Measurements from ENCODE around the gene METRN.
"Not testable (repeated sequence)": the region's sequence is repeated elsewhere in the genome, so short reads cannot be mapped to it uniquely, and the experiment has no call there.

Gene METRN

DNA sequence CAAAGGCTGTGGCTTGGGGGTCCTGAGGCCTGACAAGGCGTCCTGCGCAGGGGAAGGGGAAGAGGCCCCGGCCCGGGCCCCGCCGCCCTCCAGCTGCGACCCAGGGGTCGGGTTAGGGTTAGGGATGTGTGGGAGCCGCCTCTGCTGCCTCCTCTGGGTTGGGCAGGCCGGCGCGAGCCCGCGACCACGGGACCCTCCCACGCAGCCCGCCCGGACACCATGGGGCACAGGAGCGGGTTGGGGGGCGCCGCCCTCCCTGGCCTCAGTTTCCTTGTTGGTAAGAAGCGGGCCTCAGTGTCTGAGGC, 25.5 kb downstream of the METRN start:
- DNase-seq: no peak

DNA sequence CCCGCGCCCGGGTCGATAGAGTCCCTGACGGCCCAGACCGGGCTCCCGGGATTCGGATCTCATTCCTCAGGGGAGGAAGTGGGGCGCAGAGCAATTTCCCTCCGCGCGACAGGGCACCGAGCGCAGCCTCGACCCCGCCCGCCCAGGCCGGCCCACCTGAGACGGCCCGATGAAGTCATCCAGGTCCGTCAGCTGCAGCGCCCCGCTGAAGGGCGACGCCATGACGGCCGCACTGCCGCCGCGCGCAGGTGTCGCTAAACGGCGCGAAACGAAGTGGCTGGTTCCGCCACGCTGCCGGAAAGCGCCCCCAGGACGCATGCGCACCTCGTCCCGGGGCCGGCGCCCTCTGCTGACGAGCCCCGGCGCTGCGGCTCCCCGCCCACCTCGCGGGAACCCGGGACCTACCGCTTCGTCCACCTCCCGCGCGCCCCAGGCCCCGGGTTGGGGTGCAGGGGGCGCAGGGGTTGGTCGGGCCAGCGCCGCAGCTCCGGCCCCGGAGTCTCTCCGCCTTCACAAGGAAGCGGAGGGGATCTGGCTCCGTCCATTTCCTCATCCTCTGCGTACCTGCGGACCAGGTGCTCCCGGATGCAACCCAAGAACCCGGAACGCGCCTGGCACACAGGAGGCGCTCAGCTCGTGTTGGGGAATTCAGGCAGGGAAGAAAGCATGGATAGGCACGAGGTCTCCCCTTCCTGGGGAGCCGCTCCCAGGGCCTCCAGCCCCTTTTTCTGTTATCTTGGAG, 26.0 kb downstream of the METRN start, which contains the start of gene CIAO3:
Gene CIAO3 (minus strand): TSS at position 234 of the 742 bp plus-strand sequence. CDS start 12 bp downstream, at position 222.
- DNase-seq: peak; percentile 83

DNA sequence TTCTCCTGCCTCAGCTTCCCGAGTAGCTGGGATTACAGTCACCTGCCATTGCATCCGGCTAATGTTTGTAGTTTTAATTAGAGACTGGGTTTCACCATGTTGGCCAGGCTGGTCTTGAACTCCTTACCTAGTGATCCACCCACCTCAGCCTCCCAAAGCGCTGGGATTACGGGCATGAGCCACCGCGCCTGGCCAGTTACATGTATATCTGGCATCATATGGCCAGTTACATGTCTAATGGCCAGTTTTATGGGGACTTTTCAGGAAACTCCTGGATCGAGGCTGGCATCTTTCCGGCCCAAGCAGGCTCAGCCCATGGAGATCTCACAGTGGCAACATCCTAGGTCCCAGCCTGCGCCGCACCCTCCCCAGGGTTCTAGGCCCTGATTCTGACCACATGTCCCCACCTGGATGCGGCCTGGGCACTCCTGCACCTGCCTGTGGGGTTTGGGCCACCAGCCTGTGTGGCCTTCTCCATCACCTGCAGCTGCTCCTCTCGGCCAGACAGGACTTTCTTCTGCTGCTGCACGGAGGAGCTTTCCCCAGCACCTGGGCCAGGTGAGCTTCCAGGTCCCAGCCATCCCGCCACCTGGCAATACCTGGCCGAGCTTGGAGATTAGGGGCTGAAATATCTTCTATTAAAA, 27.2 kb downstream of the METRN start:
- DNase-seq: no peak

DNA sequence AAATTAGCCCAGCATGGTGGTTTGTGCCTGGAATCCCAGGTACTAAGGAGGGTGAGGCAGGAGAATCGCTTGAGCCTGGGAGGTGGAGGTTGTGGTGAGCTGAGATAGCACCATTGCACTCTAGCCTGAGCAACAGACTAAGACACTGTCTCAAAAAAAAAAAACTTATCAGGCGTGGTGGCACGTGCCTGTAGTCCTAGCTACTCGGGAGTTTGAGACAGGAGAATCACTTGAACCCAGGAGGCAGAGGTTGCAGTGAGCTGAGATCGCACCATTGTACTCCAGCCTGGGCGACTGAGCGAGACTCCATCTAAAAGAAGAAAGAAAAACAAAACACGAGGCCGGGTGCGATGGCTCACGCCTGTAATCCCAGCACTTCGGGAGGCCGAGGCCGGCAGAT, 28.0 kb downstream of the METRN start:
- not testable (repeated sequence) for DNase-seq

DNA sequence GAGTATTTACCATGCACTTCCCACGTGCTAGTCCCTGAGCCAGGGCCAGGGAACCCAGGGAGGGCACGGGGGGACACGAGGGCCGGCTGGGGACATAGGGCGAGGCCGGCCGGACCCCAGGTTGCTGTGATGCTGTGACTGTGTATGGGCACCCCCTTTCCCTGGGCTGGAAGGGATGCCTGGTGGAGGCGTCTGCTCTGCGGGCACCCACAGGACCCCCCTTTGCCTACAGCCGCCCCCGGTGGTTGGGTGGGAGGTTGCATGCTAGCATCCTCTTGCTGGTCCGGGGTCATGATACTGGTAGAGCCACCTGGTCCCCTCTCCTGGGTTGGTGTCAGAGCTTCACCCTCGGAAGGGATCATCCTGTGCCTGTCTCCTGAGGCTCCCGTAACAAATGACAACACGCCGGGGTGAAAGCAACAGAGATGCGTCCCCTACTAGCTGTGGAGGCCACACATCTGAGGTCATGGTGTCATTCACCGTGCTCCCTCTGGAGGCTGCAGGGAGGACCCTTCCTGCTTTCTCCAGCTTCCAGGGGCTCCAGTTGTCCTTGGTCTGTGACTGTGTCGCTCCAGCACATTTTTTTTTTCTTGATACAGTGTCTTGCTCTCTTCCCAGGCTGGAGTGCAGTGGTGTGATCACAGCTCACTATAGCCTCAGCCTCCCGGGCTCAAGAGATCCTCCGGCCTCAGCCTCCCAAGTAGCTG, 29.0 kb downstream of the METRN start:
- DNase-seq: no peak

DNA sequence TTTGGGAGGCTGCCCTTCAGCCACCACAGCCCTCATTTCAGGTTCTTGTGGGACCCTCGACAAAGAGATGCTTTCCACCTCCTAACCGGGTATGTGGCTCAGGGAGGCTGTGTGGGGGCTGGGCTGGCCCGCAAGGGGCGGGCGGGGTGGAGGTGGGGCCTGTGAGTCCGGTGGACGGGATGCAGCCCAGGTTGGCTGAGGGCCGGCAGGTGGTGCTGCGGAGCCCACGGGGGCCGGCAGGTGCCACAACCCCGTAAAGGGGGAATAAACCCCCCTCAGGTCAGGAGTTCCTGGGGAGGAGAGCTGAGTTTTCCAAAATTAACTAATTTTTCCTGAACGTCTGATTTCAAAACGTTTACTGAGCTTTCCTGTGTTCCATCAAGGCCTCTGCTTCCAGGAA, 30.8 kb downstream of the METRN start:
- DNase-seq: no peak

DNA sequence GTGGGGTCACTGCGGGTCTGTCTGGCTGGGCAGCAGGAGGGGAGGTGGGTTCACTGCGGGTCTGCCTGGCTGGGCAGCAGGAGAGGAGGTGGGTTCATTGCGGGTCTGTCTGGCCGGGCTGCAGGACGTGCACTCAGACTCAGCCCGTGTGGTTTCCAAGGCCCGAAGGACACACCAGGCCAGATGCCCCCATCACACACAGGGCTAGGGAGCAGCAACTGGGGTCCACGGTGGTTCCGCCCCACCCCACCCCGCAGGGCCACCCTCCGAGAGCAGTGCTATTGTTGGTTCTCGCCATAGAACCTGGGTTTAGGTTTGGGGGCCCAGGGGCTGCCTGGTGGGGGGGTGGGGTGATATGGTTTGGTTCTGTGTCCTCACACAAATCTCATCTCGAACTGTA, 31.7 kb downstream of the METRN start:
- DNase-seq: no peak

DNA sequence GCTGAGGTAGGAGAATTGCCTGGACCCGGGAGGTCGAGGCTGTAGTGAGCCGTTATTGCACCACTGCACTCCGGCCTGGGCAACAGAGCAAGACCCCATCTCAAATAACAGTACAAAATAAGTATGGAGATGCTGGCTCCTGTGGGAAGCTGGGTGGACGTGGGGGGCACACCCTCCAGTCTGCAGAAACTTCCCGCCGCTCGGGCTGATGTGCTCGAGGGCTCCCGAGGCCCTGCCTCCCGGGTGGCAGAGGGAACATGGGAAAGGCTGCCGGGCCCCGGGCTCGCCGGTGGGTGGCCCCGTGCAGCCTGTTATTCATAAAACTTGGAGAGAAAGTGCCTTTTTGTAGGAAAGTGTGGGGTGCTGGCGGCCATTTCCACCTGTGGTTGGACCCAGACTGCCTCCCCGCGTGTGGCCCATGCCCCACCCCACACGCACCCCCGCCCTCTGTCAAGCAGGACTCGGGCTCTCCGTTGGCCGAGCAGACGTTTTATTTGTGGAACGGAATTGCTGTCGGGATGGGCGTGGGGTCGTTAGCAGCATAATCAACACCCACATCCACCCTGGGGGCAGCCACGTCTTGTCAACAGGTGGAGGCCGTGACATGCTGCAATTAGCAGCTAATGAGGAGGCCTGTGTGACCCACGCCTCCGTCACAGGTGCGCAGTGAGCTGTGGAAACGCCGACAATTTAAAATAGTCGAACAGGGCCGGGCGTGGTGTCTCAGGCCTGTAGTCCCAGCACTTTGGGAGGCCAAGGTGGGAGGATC, 33.2 kb downstream of the METRN start:
- no peak for DNase-seq

DNA sequence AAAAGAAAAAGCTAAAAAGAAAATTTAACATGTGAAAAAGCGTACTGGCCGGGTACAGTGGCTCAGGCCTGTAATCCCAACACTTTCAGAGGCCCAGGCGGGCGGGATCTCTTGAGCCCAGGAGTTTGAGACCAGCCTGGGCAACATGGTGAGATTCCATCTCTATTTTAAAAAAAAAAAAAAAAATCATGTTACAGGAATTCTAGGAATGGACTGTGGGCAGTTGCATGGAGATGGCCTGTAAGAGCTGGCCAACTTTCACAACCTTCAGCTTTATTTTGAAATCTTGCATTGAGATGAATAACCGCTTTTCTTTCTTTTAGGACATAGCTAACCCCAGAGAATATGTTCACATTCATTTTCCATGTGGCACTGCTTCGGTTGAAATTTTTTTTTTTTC, 34.1 kb downstream of the METRN start:
- DNase-seq: no peak

DNA sequence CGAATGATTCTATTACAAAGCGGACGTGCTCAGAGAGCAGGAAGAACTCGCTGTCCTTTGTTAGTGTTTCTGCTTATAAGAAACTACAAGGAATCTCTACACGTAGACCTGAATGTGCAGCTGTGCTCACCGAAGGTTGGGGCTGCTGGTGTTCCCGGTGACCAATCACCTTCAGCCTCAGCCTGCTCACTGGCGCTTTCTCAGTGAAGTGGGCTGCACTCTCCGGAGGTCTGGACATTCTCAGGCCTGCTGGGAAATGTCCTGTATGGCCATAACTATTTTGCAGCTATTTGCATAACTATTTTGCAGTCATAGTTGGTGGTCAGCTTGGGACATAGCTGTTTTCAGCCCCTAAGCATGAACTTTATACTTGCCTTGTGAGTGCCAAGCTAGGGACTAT, 35.6 kb downstream of the METRN start:
- DNase-seq: no peak

DNA sequence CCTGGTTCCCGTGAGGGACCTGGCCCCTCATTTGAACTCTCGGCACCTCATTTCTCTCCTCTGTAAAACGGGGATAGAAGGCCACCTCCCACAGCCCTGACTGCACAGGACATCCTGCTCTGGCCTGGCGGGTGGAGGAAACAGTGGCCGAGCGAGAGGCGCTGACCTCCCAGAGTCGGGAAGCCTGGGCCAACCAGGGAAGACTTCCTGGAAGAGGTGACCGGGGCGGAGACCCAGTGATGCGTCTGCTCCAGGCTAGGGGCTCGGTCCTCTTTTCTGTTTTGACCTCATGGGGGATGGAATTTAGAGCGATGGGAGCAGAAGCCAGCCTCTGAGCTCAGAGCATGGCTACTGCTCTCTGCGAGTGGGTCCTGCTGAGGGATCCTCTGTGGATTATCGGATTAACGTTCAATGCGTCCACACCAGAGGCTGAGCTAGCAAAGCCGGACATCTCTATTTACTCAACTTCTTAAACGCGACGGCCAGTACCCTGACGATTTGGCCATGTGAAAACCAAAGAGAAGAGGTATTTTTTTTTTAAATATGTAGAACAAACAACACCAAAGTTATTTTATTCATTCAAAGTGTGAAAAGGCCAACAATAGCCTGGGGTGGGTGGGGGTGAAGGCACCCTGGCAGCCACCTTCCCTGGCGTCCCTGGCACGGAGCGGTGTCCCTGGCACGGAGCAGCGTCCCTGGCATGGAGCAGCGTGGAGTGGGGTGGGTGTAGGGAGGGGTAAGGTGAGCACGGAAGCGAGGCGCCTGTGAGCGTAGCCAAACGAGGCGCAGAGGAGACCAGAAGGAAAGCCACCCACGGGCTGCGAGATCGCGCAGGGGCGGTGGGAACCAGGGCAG, 36.5 kb downstream of the METRN start:
- DNase-seq: no peak

DNA sequence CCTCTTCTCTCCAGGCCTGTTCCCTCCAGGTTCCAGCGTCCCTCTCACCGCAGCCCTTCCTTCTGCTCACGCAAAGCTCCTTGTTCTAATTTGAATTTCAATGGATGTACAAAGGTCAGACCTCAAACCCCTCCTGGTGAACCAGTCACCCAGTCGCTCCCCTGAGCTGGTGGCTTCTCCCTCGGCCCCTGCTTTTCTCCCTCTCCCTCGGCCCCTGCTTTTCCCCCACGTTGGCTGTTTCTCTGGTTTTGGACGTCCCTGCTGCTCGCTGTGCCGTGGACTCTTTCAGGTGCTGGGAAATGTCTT, 37.0 kb downstream of the METRN start:
- DNase-seq: no peak

DNA sequence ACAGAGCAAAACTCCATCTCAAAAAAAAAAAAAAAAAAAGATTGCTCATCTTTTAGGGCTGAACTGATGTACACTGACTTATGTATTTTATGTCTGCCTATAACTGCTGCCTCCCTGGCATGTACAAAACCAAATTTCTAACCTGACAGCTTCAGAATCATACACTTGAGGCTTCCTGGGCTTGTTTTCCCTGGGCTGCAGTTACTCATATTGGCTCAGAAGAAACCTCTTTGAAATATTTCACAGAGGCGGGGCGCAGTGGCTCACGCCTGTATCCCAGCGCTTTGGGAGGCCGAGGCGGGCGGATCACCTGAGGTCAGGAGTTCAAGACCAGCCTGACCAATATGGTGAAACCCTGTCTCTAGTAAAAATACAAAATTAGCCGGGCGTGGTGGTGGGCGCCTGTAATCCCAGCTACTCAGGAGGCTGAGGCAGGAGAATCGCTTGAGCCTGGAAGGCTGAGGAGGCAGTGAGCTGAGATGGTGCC, 39.2 kb downstream of the METRN start:
- DNase-seq: not testable (repeated sequence)

DNA sequence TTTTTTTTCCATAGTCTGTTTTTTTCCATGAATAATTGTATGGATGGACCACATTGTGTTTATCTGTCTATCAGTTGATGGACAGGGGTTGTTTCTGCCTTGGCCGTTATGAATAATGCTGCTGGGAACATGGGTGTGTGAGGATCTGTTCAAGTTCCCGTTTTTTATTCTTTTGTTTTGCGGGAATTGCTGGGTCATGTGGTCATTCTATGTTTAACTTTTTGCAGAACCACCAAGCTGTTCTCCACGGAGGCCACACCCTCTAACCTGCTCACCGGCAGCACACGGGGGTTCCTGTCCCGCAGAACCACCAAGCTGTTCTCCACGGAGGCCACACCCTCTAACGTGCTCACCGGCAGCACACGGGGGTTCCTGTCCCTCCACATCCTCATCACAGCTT, 39.7 kb downstream of the METRN start:
- DNase-seq: no peak

DNA sequence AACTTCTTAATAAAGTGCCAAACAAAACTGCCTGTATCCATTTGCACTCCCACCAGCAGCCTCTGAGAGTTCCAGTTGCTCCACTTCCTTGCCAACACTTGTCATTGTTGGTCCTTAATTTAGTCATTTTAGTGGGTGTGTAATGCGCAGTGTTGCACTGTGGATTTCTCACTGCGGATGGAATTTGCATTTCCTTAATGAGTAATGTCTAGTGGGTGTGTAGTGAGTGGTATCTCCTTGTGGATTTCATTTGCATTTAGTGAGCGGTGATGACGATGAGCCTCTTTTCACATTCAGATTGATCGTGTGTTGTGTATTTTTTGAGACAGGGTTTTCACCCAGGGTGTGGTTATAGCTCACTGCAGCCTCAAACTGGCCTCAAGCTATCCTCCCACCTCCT, 41.5 kb downstream of the METRN start:
- no peak for DNase-seq

DNA sequence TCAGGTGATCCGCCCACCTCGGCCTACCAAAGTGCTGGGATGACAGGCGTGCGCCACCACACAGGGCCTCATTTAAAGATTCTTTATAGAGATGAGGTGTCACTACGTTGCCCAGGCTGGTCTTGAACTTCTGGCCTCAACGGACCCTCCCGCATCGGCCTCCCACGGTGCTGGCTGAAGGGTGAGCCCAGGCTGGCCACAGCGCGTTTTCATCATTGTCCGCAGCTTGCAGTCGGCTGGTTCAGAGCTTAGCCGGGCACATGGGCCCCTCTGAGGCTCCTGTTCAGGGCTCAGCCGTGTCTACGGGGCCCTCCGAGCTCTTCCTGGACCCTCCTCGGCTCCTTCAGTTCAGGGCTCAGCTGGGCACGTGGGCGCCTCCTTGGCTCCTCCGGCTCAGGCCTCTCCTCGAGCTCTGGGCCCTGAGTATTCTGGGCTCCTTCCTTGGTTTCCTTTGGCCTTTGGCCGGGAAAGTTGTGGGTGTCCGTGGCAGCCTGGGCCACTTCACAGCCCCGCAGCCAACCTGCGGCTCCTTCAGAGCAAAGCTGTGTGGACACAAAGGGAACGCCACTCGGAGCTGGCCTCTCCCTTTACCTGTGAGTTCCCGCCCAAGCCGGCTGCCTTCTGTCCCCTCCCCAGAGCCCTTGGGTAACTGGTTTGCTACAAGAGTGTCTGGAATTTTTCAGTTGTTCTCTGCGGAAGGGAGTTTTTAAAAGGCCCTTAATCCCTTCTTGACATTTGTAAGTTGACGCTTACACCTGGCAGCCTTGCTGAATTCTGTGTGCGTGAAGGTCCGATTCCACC, 44.4 kb downstream of the METRN start:
- DNase-seq: peak; percentile 5

DNA sequence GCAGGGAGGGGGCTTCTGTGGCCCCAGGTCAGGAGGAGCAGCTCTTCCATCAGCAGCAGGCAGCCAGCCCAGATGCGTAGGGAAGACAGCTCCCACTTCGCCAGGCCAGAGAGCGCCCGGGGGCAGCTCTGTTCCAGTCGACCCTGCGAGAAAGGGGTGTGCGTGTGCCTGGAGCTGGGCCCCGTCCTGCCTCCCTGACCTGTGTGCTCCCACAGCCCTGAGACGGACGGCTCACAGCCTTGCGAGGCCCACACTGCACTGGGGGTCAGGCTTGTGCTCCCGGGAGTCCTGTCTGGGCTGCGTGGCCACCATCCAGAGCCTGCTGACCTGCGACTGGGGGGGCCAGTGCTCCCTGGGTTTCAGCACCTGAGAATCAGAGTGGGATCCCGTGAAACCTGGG, 45.1 kb downstream of the METRN start:
- DNase-seq: no peak

DNA sequence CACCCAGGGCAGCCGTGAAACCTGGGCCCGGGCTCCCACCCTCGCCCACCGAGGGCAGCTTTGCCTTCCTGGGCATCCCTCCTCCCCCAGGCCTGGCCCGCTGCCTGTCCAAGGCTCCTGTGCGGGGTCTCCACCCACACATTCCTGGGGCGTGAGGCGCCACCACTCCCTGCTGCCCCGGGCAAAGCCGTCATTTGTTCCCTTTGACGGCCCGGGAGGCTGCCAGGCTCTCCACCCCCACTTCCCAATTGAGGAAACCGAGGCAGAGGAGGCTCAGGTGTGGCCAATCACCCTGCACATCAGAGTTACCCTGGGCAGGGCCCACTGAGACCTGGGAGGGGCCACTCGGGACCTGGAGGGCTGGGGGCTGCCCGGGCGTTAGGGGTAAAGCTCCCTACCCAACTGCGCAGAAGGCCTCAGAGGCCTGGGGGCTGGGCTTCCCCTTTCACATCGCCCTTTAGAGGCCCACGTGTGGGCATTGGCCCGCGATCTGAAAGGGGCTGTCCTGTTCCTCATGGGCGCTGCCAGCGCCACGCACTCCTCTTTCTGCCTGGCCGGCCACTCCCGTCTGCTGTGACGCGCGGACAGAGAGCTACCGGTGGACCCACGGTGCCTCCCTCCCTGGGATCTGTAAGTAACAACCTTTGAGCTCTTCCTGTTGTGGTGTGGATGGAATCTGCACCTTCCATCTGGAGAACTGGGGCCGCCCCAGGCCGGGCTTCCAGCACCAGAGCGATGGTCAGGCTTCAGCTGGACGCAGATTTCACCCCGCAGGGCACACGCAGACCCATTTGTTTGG, 45.8 kb downstream of the METRN start, which contains the start of gene MSLN:
Gene MSLN (plus strand): TSS at position 190 of the 799 bp plus-strand sequence. CDS start 1,947 bp downstream, outside the sequence.
- DNase-seq: no peak

DNA sequence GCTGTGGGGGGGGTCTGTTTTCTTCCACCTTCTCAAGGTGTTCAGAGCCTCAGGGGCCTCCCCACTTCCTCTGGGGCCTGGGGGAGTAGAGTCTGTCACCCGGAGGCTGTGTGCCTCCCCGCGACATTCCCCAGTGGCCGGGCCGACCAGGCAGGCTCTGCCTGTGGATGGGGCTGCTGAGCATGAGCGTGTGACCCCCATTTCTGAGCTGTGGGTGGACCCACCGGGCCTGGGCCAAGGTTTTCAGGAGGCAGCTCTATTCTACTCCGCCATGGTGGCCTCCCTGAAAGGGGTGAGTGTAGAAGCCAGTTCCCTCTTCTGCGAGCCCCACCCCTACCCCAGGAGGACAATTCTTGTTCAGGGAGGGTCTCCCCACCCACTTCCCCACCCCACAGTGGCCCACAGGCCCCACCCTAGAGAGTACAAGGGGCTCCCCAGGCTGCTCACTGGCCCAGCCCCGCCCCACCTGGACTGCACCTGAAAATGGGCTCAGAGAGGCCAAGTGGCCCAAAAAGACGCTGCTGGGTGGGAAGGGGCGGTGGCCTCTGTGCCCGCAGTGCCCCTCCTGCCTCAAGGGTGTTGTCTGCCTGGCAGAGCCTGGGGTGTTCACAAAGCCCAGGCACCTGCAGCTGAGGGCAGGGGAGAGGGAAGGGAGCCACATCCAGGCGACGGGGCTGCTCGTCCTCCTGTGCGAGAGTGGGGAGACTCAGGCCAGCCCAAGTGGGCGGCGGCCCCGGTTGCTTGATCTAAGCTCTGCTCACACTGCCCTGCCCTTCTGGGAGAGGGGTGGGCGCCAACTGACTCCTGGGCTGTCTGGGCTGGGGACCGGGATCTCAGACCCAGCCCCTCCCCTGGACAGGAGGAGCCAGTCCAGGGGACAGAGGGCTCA, 47.0 kb downstream of the METRN start:
- no peak for DNase-seq
